ENCODE measurements around the gene RAP1GAP2. TPM values are rescaled to one million over a fixed set of nuclear protein-coding genes. Genes with fewer than 3 reads are reported as not detected.
A peak's percentile ranks its signal among the peaks of the same experiment; 100 is the strongest.

RAP1GAP2 gene
- total RNA-seq (10 to 100 TPM; 24.7 to 44.1 (median 36.5) TPM), polyA plus RNA-seq (10 to 100 TPM; 13.5 to 18.3 TPM)
- long read RNA-seq, donor 1, full-length matches to known transcripts: 20 of 28 reads
- long read RNA-seq, donor 1, partial matches to known transcripts: 3 of 28 reads
- long read RNA-seq, donor 1, other reads (novel, unspliced or antisense): 5 of 28 reads
- long read RNA-seq, donor 2, full-length matches to known transcripts: 44 of 65 reads
- long read RNA-seq, donor 2, partial matches to known transcripts: 18 of 65 reads
- long read RNA-seq, donor 2, other reads (novel, unspliced or antisense): 3 of 65 reads
- long read RNA-seq, donor 3, full-length matches to known transcripts: 9 of 11 reads
- long read RNA-seq, donor 3, partial matches to known transcripts: 1 of 11 reads
- long read RNA-seq, donor 3, other reads (novel, unspliced or antisense): 1 of 11 reads

- H3K4me3 ChIP-seq: peak within 1 kb of the TSS in 7 of 12 donors; percentile 15 to 61 (median 28)
- H3K27me3 ChIP-seq: peaks cover 0 to 22% (median 0%) of the 10 kb centered on the region in 9 donors
- DNase-seq (peak; percentile 47 to 87 (median 71)), ATAC-seq (peak; percentile 14 to 79 (median 52))
- TF ChIP-seq POLR2A (IDR thresholded peaks at IDR 0.05): no peak
- no peak for TF ChIP-seq CTCF (IDR thresholded peaks at IDR 0.05)
- intact Hi-C loops (cut with DNase I): no loop called here
- no peaks in the 10 kb centered on the region for H3K9me3 ChIP-seq
- WGBS, 4 donors: 66 to 74% (median 71%) methylated on average over 30 to 39 of the region's 39 CpGs
- H3K4me1 ChIP-seq: peaks cover 0 to 61% (median 2%) of the 10 kb centered on the region in 12 donors
- H3K36me3 ChIP-seq: no peaks in the 10 kb centered on the region
- peak within 1 kb of the TSS in 1 of 12 donors; percentile 46 for H3K27ac ChIP-seq
Measured at GRCh38 chr17:2796164-2797125, at the start of gene RAP1GAP2. RAP1GAP2 (plus strand) TSS chr17:2796438; CDS start chr17:2796528, 90 bp downstream.

- ATAC-seq: no peak
- TF ChIP-seq CTCF (IDR thresholded peaks at IDR 0.05) (no peak), POLR2A (IDR thresholded peaks at IDR 0.05) (no peak)
- Histone ChIP-seq H3K36me3 (no peaks in the 10 kb centered on the region), H3K9me3 (no peaks in the 10 kb centered on the region), H3K27ac (no peak within 1 kb of the TSS), H3K4me3 (peak within 1 kb of the TSS in 7 of 12 donors; percentile 17 to 36 (median 28)), H3K27me3 (peaks cover 3 to 63% (median 31%) of the 10 kb centered on the region in 9 donors), H3K4me1 (peaks cover 0 to 11% (median 1%) of the 10 kb centered on the region in 12 donors)
- DNase-seq: peak in 1 of 5 donors; percentile 44
- intact Hi-C loops (cut with DNase I): no loop called here
- WGBS, 4 donors: 3 to 14% (median 5%) methylated on average over 11 to 76 of the region's 76 CpGs
Measured at GRCh38 chr17:2749058-2749783, 47.0 kb upstream of the RAP1GAP2 start, which contains the start of gene CCDC92B. CCDC92B (minus strand) TSS chr17:2749652; CDS start chr17:2735145, 14,507 bp downstream.

- H3K4me1 ChIP-seq: peaks cover 0 to 11% (median 1%) of the 10 kb centered on the region in 12 donors
- ATAC-seq (peak; percentile 55 to 95 (median 92)), DNase-seq (peak; percentile 68 to 84 (median 76))
- TF ChIP-seq CTCF (IDR thresholded peaks at IDR 0.05) (peak in 1 of 12 donors; percentile 11), POLR2A (IDR thresholded peaks at IDR 0.05) (no peak)
- peak overlapping the region in 6 of 12 donors; percentile 17 to 36 (median 28) for H3K4me3 ChIP-seq
- intact Hi-C loops (cut with DNase I): no loop called here
- H3K27ac ChIP-seq: no peak overlapping the region
- 1 to 4% (median 1%) methylated on average over 17 to 35 of the region's 35 CpGs for WGBS, 4 donors
- no peaks in the 10 kb centered on the region for H3K36me3 ChIP-seq
- H3K27me3 ChIP-seq: peaks cover 3 to 65% (median 31%) of the 10 kb centered on the region in 9 donors
- no peaks in the 10 kb centered on the region for H3K9me3 ChIP-seq
Measured at GRCh38 chr17:2749784-2750181, 46.5 kb upstream of the RAP1GAP2 start.

All from heart left ventricle (tissue), 16 donors.